Thoracic aorta (tissue), 2 donors: ENCODE measurements around the gene RAET1G. TPM values are rescaled to one million over a fixed set of nuclear protein-coding genes. Genes with fewer than 3 reads are reported as not detected.

Experiments used
- ATAC-seq: fragments of 150-250 bp; one replicate; pipeline ENCODE4 v1.8.0; 2017; ENCODE audit warnings: low read depth; ENCODE audit not compliant: insufficient number of reproducible peaks, low FRiP score
- DNase-seq: peaks from one replicate; pipeline ENCODE4 v3.0.0-alpha.2; 2020; ENCODE audit warnings: low spot score
- H3K27ac ChIP-seq, 2 donors: fragments of 200-600 bp; sonication (generic); 1 replicate in 1 of 2; 2 replicates in 1 of 2; pipeline ENCODE4 v1.5.1; 2016; ENCODE audit warnings: mild to moderate bottlenecking in 2 of 2, moderate library complexity in 2 of 2
- H3K27me3 ChIP-seq: fragments of 200-600 bp; sonication (generic); replicated peaks from 2 replicates; pipeline ENCODE4 v1.6.0; 2016; ENCODE audit warnings: mild to moderate bottlenecking; ENCODE audit not compliant: insufficient read depth
- H3K36me3 ChIP-seq: fragments of 200-600 bp; sonication (generic); one replicate; pipeline ENCODE4 v1.5.1; 2016
- H3K4me1 ChIP-seq, 2 donors: fragments of 200-600 bp; sonication (generic); 1 replicate in 1 of 2; 2 replicates in 1 of 2; pipeline versions ENCODE4 v1.5.1 to v1.6.0; 2016; ENCODE audit warnings: low read depth in 2 of 2, mild to moderate bottlenecking in 1 of 2; ENCODE audit not compliant: control insufficient read depth in 1 of 2
- H3K4me3 ChIP-seq: fragments of 200-600 bp; sonication (generic); 2 replicates; pipeline ENCODE4 v1.5.1; 2016; ENCODE audit warnings: mild to moderate bottlenecking
- H3K9me3 ChIP-seq: fragments of 200-600 bp; sonication (generic); 2 replicates; pipeline ENCODE4 v1.5.1; 2016
- total RNA-seq, 2 donors: library from RNA; depleted of rRNA; stranded (reverse); fragments of >200 nt; gene quantifications; one replicate each; pipeline versions ENCODE4 v1.1.0 to v1.2.3, GENCODE V29; 2016
- TF ChIP-seq, protein P1 (sequence below): fragments of 200-600 bp; sonication (generic); IDR thresholded peaks from one replicate; pipeline ENCODE4 v1.5.1; 2019; ENCODE audit warnings: antibody characterized with exemption

Gene RAET1G
- total RNA-seq, 2 donors from 2014 or later, result not detected

DNA sequence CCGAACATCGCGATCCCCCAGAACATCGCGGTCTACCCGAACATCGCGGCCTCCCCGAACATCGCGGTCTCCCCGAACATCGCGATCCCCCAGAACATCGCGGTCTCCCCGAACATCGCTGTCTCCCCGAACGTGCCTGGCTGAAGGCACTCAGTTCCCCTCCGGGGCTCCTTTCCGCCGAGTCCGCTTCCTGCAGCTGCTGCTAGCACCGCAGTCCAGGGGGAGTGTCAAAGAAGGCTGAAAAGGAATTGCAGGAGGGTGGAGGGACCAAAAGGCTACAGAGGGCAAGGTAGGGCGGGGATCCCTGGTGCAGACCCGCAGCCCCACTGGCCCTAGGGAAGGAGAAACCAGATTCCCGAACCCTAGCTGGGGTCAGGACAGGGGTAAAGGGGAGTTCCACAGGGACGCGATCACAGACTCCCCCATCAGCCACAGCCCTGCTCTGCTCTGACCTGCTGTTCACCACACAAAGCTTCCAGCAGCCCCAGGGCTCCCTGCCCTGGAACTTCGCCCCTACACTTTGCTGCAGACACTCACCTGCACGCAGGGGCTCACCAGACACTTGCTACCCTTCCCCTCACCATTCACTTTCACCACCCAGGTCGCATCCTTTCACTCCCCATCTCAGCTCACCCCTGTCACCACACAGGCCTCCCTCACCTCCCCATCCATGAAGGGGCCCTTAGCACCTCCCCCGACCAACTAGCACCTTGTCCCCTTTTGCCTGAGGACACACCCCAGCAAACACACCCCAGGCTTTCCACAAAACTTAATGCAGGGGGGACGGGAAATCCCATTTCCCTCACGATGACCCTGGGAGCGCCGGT lies 42.5 kb upstream of the RAET1G start:
- ATAC-seq (no peak), DNase-seq (no peak)
- H3K9me3 ChIP-seq, result no peaks in the 10 kb centered on the region
- TF ChIP-seq, protein P1, sequence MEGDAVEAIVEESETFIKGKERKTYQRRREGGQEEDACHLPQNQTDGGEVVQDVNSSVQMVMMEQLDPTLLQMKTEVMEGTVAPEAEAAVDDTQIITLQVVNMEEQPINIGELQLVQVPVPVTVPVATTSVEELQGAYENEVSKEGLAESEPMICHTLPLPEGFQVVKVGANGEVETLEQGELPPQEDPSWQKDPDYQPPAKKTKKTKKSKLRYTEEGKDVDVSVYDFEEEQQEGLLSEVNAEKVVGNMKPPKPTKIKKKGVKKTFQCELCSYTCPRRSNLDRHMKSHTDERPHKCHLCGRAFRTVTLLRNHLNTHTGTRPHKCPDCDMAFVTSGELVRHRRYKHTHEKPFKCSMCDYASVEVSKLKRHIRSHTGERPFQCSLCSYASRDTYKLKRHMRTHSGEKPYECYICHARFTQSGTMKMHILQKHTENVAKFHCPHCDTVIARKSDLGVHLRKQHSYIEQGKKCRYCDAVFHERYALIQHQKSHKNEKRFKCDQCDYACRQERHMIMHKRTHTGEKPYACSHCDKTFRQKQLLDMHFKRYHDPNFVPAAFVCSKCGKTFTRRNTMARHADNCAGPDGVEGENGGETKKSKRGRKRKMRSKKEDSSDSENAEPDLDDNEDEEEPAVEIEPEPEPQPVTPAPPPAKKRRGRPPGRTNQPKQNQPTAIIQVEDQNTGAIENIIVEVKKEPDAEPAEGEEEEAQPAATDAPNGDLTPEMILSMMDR, result no peak
- H3K27ac ChIP-seq, result no peak overlapping the region
- peak overlapping the region; percentile 66 for H3K4me3 ChIP-seq
- H3K4me1 ChIP-seq, result peaks cover 13 to 25% of the 10 kb centered on the region in 2 donors
- H3K27me3 ChIP-seq, result peaks cover 38% of the 10 kb centered on the region
- H3K36me3 ChIP-seq, result no peaks in the 10 kb centered on the region

DNA sequence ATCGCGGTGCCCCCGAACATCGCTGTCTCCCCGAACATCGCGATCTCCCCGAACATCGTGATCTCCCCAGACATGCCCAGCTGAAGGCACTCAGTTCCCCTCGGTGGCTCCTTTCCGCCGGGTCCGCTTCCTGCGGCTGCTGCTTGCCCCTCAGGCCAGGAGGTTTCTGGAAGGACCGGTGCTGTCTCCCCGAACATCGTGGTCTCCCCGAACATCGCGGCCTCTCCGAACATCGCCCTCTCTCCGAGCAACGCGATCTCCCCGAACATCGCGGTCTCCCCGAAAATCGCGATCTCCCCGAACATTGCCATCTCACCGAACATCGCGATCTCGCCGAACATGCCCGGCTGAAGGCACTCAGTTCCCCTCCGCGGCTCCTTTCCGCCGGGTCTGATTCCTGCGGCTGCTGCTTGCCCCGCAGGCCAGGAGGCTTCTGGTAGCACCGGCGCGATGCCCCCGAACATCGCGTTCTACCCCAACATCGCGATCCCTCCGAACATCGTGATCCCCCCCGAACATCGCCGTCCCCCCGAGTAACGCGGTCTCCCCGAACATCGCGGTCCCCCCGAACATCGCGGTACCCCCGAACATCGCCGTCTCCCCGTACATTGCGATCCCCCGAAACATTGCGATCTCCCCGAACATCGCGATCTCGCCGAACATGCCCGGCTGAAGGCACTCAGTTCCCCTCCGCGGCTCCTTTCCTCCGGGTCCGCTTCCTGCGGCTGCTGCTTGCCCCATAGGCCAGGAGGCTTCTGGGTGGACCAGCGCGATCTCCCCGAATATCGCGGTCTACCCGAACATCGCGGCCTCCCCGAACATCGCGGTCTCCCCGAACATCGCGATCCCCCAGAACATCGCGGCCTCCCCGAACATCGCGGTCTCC lies 41.6 kb upstream of the RAET1G start:
- no peaks in the 10 kb centered on the region for H3K9me3 ChIP-seq
- peaks cover 13 to 25% of the 10 kb centered on the region in 2 donors for H3K4me1 ChIP-seq
- TF ChIP-seq, protein P1, result no peak
- DNase-seq (no peak), ATAC-seq (no peak)
- peaks cover 38% of the 10 kb centered on the region for H3K27me3 ChIP-seq
- no peaks in the 10 kb centered on the region for H3K36me3 ChIP-seq
- H3K27ac ChIP-seq, result no peak overlapping the region
- peak overlapping the region; percentile 66 for H3K4me3 ChIP-seq

DNA sequence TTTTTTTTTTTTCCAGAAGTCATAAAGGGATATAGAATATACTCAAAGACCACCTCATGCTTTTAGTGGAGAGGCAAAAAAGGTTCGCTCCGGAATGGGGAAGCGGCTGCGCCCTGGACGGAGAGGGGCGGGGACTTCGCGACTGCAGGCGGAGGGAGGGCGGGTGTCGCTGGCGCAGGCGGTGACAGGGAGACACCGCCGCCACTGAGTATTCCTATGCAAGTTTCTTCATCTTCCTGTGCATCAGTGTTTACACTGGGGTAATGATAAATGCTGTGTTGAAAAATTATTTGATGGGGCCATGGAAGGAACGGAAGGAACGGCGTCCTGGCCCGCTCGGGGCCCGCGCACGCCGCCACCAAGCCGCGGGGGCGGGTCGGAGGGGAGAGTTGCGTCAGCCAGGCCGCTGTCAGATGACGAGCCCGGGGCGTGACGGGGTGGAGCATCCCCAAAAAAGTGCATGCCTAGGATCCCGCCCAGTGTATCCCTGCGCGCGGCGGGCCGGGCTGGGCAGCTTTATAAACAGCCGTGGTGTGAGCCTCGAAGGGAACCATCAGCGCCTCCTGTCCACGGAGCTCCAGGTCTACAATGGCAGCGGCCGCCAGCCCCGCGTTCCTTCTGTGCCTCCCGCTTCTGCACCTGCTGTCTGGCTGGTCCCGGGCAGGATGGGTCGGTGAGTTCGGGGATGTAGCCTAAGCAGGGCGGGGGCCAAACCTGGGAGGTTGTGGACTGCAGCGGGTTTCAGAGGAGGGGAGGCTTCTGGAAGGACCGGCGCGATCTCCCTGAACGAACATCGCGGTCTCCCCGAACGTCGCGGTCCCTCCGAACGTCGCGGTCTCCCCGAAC lies 40.8 kb upstream of the RAET1G start, which contains the start of gene ULBP1:
Gene ULBP1, plus strand, starts transcription at position 482 of the 846 bp plus-strand sequence. Its CDS starts 107 bp downstream, at position 589.
- TF ChIP-seq, protein P1, result no peak
- H3K27me3 ChIP-seq, result peaks cover 38% of the 10 kb centered on the region
- H3K4me1 ChIP-seq, result peaks cover 13 to 25% of the 10 kb centered on the region in 2 donors
- H3K4me3 ChIP-seq, result peak within 1 kb of the TSS; percentile 66
- ATAC-seq (peak; percentile 67), DNase-seq (peak; percentile 40)
- no peaks in the 10 kb centered on the region for H3K36me3 ChIP-seq
- H3K27ac ChIP-seq, result no peak within 1 kb of the TSS
- no peaks in the 10 kb centered on the region for H3K9me3 ChIP-seq

DNA sequence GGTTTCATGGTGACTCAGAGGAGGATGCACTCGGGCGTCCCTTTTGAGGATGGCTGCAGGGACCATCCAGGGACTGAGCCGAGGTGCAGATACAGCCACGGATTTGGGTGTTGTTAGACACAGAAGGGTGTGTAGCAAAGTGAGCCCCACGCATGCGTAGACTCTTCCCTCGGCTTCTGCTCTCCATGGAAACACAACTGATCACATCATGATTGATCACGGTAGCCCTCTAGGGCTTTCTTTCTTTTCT lies 40.2 kb upstream of the RAET1G start:
- peak overlapping the region; percentile 66 for H3K4me3 ChIP-seq
- no peaks in the 10 kb centered on the region for H3K9me3 ChIP-seq
- DNase-seq, result no peak
- no peaks in the 10 kb centered on the region for H3K36me3 ChIP-seq
- no peak for ATAC-seq
- peaks cover 38% of the 10 kb centered on the region for H3K27me3 ChIP-seq
- peaks cover 13 to 25% of the 10 kb centered on the region in 2 donors for H3K4me1 ChIP-seq
- no peak overlapping the region for H3K27ac ChIP-seq
- TF ChIP-seq, protein P1, result no peak
